ENCODE data around the gene ZNF74. TPM values are rescaled to one million over a fixed set of nuclear protein-coding genes. Genes with fewer than 3 reads are reported as not detected.

ZNF74 gene
- total RNA-seq, 1 donor from 2014 or later = 10.7 TPM

GRCh38 chr22:20434773-20435172 lies 40.8 kb downstream of the ZNF74 start:
- Histone ChIP-seq H3K27me3 (peaks cover 18% of the 10 kb centered on the region), H3K27ac (no peak overlapping the region), H3K9me3 (no peaks in the 10 kb centered on the region), H3K4me3 (no peak overlapping the region), H3K36me3 (no peaks in the 10 kb centered on the region), H3K4me1 (peaks cover 31% of the 10 kb centered on the region)
- TF ChIP-seq CTCF (IDR thresholded peaks at IDR 0.05) = no peak
- DNase-seq (peak; percentile 39), ATAC-seq (no peak)
- intact Hi-C loops (cut with DNase I) = no loop called here

DNA sequence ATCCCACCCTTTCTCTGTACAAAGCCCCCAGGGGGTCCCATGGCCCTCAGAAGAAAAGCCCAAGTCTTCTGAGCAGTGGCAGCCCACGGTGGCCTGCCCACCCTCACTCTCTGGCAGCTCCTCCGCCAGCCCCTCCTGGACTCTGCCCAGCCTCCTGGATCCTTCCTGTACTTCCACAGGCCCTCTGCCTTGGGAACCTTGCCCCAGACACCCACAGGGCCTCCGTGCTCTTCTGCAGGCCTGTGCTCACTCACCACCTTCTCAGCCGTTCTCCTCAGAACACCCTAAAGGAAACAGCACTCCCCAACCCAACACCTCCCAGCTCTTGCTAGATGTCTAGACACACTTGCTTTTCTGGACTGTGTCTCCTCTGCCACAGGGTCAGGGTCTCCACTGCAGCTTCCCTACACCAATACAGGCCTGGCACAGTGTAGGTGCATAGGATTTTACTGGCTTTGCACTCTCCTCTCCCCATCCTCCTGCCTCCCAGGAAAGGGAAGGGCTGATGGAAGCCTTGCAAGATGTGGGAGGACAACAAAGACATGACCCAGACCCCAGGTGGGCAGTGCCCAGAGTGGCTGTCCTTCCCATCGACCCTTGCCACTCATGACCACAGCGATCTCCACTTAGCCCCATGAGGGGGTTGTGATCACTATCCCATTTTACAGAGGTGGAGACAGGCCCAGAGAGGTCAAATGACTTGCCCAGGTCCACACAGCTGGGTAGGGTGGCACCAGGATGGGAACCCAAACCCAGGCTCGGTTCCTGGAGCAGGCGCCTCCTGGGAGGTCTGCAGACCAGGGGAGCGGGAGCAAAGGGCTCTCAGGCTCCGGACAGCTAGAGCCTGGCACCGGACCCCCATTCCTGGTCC lies 41.7 kb downstream of the ZNF74 start:
- peak; percentile 62 for DNase-seq
- no peak for TF ChIP-seq CTCF (IDR thresholded peaks at IDR 0.05)

DNA sequence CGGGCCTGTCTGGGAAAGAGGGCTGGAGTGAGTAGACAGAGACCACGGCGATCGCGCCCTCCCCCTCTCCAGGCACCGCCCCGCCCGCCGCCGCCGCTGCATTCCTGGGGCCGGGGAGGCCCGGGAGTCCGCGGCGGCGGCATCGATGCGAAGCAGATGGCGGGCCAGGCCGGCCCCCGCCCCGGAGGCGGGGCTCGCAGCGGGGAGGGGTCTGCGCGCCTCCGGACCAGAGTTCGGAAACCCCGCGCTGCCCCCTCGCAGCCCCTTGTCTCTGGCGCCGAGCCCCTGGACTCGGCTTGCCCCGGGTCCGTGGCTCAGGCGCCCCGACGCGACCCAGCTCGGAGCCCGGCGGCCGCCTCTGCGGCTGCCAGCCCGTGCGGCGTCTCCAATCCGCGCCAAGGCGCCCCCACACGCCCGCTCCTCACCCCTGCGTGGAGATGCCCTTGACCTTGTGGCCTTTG lies 42.4 kb downstream of the ZNF74 start:
- H3K27ac ChIP-seq = peak overlapping the region; percentile 75
- ATAC-seq (peak; percentile 15), DNase-seq (peak; percentile 69)
- H3K27me3 ChIP-seq = peaks cover 18% of the 10 kb centered on the region
- H3K9me3 ChIP-seq = no peaks in the 10 kb centered on the region
- no peaks in the 10 kb centered on the region for H3K36me3 ChIP-seq
- H3K4me1 ChIP-seq = peaks cover 17% of the 10 kb centered on the region
- intact Hi-C loops (cut with DNase I) = no loop called here
- peak overlapping the region; percentile 71 for H3K4me3 ChIP-seq
- TF ChIP-seq CTCF (IDR thresholded peaks at IDR 0.05) = no peak

More for the DNA sequence above, 41.7 kb downstream of the ZNF74 start:
- Histone ChIP-seq H3K27me3 (peaks cover 18% of the 10 kb centered on the region), H3K27ac (peak overlapping the region; percentile 36), H3K4me1 (peaks cover 22% of the 10 kb centered on the region), H3K9me3 (no peaks in the 10 kb centered on the region), H3K36me3 (no peaks in the 10 kb centered on the region), H3K4me3 (peak overlapping the region; percentile 71)
- ATAC-seq = no peak
- intact Hi-C loops (cut with DNase I) = no loop called here

GRCh38 chr22:20436768-20437612 lies 43.0 kb downstream of the ZNF74 start:
- no peak for TF ChIP-seq CTCF (IDR thresholded peaks at IDR 0.05)
- DNase-seq (peak; percentile 69), ATAC-seq (no peak)
- peaks cover 13% of the 10 kb centered on the region for H3K4me1 ChIP-seq
- intact Hi-C loops (cut with DNase I) = no loop called here
- H3K27me3 ChIP-seq = peaks cover 18% of the 10 kb centered on the region
- no peaks in the 10 kb centered on the region for H3K9me3 ChIP-seq
- H3K4me3 ChIP-seq = peak overlapping the region; percentile 71
- no peaks in the 10 kb centered on the region for H3K36me3 ChIP-seq
- peak overlapping the region; percentile 75 for H3K27ac ChIP-seq

- intact Hi-C loops (cut with DNase I) = no loop called here
- peak within 1 kb of the TSS; percentile 83 for H3K27ac ChIP-seq
- peaks cover 18% of the 10 kb centered on the region for H3K27me3 ChIP-seq
- ATAC-seq = peak; percentile 60
- peaks cover 13% of the 10 kb centered on the region for H3K4me1 ChIP-seq
- H3K9me3 ChIP-seq = no peaks in the 10 kb centered on the region
- H3K4me3 ChIP-seq = peak within 1 kb of the TSS; percentile 71
- peaks cover 7% of the 10 kb centered on the region for H3K36me3 ChIP-seq
- TF ChIP-seq CTCF (IDR thresholded peaks at IDR 0.05) = no peak
- peak; percentile 74 for DNase-seq
Observed at GRCh38 chr22:20437613-20438426, 43.9 kb downstream of the ZNF74 start, which contains the start of gene SCARF2. Gene SCARF2 (minus strand): TSS chr22:20437825. CDS start chr22:20437754, 71 bp downstream.

Measured in upper lobe of right lung (tissue), 1 donor.